Measurements from ENCODE around the gene RDX.

RDX gene

DNA sequence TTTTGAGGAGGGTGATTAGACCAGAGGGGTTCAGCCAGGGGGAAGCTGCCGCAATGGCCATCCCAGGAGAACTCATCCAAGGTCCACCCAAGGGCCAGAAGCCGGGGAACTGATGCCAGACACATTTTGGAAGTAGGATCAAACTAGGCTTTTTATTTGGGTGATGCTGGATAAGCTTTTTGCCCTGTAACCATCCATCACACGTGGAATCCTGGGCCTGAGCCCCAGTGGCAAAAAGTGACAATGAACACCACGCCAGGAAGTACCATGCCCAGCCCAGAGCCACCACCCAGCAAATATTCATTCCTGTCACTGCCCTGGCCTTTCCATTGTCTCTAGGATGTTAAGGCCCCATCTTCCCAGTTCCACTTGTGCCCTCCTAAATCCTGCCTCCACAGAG is 117.3 kb downstream of the RDX start:
- Histone ChIP-seq H4K20me1 (ENCODE audit: insufficient read depth, low read length) (no peaks in the 10 kb centered on the region), H3K36me3 (ENCODE audit: insufficient read depth, low read length) (no peaks in the 10 kb centered on the region), H3K4me2 (ENCODE audit: insufficient read depth, low read length) (no peak overlapping the region), H3K9me3 (ENCODE audit: insufficient read depth, low read length, severe bottlenecking) (no peaks in the 10 kb centered on the region), H3K9ac (ENCODE audit: low read depth, low read length) (no peak overlapping the region), H3K79me2 (ENCODE audit: insufficient read depth, low read length) (no peaks in the 10 kb centered on the region), H2AFZ (ENCODE audit: low read depth, low read length) (no peak overlapping the region), H3K27me3 (ENCODE audit: insufficient read depth, low read length, poor library complexity) (no peaks in the 10 kb centered on the region), H3K4me1 (ENCODE audit: insufficient read depth, low read length) (no peaks in the 10 kb centered on the region), H3K27ac (ENCODE audit: low read length) (no peak overlapping the region), H3K4me3 (ENCODE audit: low read depth in 1 of 2, low read length in 2 of 2) (no peak overlapping the region)
- no peak for DNase-seq
- no peak for TF ChIP-seq EZH2 (IDR thresholded peaks at IDR 0.05; ENCODE audit: borderline replicate concordance, low read depth, low read length, severe bottlenecking)
- TF ChIP-seq, protein P1, sequence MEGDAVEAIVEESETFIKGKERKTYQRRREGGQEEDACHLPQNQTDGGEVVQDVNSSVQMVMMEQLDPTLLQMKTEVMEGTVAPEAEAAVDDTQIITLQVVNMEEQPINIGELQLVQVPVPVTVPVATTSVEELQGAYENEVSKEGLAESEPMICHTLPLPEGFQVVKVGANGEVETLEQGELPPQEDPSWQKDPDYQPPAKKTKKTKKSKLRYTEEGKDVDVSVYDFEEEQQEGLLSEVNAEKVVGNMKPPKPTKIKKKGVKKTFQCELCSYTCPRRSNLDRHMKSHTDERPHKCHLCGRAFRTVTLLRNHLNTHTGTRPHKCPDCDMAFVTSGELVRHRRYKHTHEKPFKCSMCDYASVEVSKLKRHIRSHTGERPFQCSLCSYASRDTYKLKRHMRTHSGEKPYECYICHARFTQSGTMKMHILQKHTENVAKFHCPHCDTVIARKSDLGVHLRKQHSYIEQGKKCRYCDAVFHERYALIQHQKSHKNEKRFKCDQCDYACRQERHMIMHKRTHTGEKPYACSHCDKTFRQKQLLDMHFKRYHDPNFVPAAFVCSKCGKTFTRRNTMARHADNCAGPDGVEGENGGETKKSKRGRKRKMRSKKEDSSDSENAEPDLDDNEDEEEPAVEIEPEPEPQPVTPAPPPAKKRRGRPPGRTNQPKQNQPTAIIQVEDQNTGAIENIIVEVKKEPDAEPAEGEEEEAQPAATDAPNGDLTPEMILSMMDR (IDR thresholded peaks at IDR 0.05; ENCODE audit: borderline replicate concordance, extremely low read depth, low read length, poor library complexity, severe bottlenecking), result no peak
- ATAC-seq (ENCODE audit: insufficient read depth, low read depth), result no peak

DNA sequence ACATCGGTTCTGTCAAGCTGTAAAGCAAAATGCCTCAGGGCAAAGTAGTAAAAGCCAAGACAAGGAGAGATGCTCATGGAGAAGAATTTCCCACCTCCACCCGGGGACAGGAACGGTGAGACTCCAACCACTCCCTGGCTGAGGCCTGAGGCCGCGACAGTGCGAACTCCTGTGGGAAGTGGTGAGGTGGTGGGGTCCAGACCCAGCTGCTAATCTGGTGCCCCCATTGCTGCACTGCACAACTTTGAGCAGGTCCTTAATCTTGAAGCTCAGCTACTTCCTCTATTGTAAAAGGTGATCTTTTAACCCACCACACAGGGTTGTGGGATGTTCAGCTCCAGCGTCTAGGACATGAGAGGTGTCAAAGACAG is 119.3 kb downstream of the RDX start:
- no peak overlapping the region for H2AFZ ChIP-seq (ENCODE audit: low read depth, low read length)
- H3K36me3 ChIP-seq (ENCODE audit: insufficient read depth, low read length), result no peaks in the 10 kb centered on the region
- ATAC-seq (ENCODE audit: insufficient read depth, low read depth) (no peak), DNase-seq (no peak)
- H3K9me3 ChIP-seq (ENCODE audit: insufficient read depth, low read length, severe bottlenecking), result no peaks in the 10 kb centered on the region
- H4K20me1 ChIP-seq (ENCODE audit: insufficient read depth, low read length), result no peaks in the 10 kb centered on the region
- H3K9ac ChIP-seq (ENCODE audit: low read depth, low read length), result no peak overlapping the region
- no peaks in the 10 kb centered on the region for H3K27me3 ChIP-seq (ENCODE audit: insufficient read depth, low read length, poor library complexity)
- H3K4me3 ChIP-seq (ENCODE audit: low read depth in 1 of 2, low read length in 2 of 2), result no peak overlapping the region
- no peaks in the 10 kb centered on the region for H3K4me1 ChIP-seq (ENCODE audit: insufficient read depth, low read length)
- H3K4me2 ChIP-seq (ENCODE audit: insufficient read depth, low read length), result no peak overlapping the region
- no peak overlapping the region for H3K27ac ChIP-seq (ENCODE audit: low read length)
- H3K79me2 ChIP-seq (ENCODE audit: insufficient read depth, low read length), result no peaks in the 10 kb centered on the region
- TF ChIP-seq, protein P1 (IDR thresholded peaks at IDR 0.05; ENCODE audit: borderline replicate concordance, extremely low read depth, low read length, poor library complexity, severe bottlenecking), result no peak
- no peak for TF ChIP-seq EZH2 (IDR thresholded peaks at IDR 0.05; ENCODE audit: borderline replicate concordance, low read depth, low read length, severe bottlenecking)

DNA sequence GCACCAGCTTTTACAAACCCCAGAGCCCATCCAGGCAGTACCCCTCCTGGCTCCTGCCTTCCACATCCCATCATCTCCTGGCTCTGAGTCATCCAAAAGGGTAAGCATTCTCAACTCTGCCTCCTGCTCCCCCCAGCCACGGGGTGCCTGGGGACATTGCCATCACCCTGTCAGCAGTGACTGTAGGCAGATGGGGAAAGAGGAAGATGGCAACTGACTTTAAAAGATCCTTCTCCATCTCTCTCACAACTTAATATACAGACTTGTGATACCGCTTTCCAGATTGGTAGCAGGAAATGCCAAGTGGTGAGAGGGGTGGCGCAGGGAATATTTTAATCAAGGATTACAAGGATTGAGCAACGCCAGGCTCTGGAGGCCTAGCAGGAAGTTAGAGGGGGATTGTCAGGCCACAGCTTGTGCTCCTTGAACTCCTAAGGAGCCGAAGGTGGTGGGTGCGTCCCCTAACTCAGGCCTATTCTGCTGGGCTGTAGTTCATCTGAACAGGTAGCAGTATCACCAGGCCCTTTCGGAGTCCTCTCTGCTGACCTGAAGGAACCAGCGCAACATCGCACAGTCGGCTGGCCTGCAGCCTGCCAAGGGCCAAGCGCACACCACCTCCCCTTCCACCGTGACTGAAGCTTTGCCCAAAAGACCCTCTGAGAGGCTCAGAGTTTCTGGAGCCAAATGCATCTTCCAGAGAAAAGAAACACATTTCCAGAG is 119.9 kb downstream of the RDX start:
- DNase-seq (no peak), ATAC-seq (ENCODE audit: insufficient read depth, low read depth) (no peak)
- Histone ChIP-seq H3K27ac (ENCODE audit: low read length) (no peak overlapping the region), H3K9me3 (ENCODE audit: insufficient read depth, low read length, severe bottlenecking) (no peaks in the 10 kb centered on the region), H3K4me2 (ENCODE audit: insufficient read depth, low read length) (no peak overlapping the region), H3K9ac (ENCODE audit: low read depth, low read length) (no peak overlapping the region), H3K4me3 (ENCODE audit: low read depth in 1 of 2, low read length in 2 of 2) (no peak overlapping the region), H4K20me1 (ENCODE audit: insufficient read depth, low read length) (no peaks in the 10 kb centered on the region), H3K27me3 (ENCODE audit: insufficient read depth, low read length, poor library complexity) (no peaks in the 10 kb centered on the region), H3K79me2 (ENCODE audit: insufficient read depth, low read length) (no peaks in the 10 kb centered on the region), H3K36me3 (ENCODE audit: insufficient read depth, low read length) (no peaks in the 10 kb centered on the region), H3K4me1 (ENCODE audit: insufficient read depth, low read length) (no peaks in the 10 kb centered on the region), H2AFZ (ENCODE audit: low read depth, low read length) (no peak overlapping the region)
- TF ChIP-seq, protein P1 (IDR thresholded peaks at IDR 0.05; ENCODE audit: borderline replicate concordance, extremely low read depth, low read length, poor library complexity, severe bottlenecking), result no peak
- no peak for TF ChIP-seq EZH2 (IDR thresholded peaks at IDR 0.05; ENCODE audit: borderline replicate concordance, low read depth, low read length, severe bottlenecking)

Measured in DND-41 (cell line).